CD4-positive, alpha-beta T cell (primary cell): ENCODE results near the gene PTPRF. TPM values are rescaled to one million over a fixed set of nuclear protein-coding genes. Genes with fewer than 3 reads are reported as not detected.

Source experiments
- ATAC-seq: fragments of 200-7000 bp; cut with Tn5 transposase; one replicate; pipeline ENCODE4 v1.10.0; 2022; ENCODE audit warnings: mild to moderate bottlenecking; ENCODE audit not compliant: poor library complexity
- CTCF ChIA-PET: fragments of 350-600 bp; sonication (Branson Sonifier 250); formaldehyde crosslinking; loops from one replicate; lab custom pipeline; 2021; ENCODE audit warnings: antibody characterized with exemption, inconsistent platforms; lab: Charles Lee
- POLR2A ChIA-PET: fragments of 350-600 bp; sonication (Branson Sonifier 250); formaldehyde crosslinking; loops from one replicate; lab custom pipeline; 2021; ENCODE audit warnings: antibody characterized with exemption, inconsistent platforms; lab: Charles Lee
- DNase-seq, 14 experiments: peaks; one replicate each; pipeline ENCODE4 v3.0.0-alpha.2; 2013 to 2020; ENCODE audit warnings: mixed read lengths in 2 of 14
- H3K27ac ChIP-seq, 2 donors: one replicate each; pipeline versions ENCODE4 v1.5.1 to v1.7.0; 2013; ENCODE audit warnings: low read length in 2 of 2, low read depth in 1 of 2, mild to moderate bottlenecking in 1 of 2
- H3K27me3 ChIP-seq, 2 experiments: 1 replicate in 1 of 2; 2 replicates in 1 of 2; pipeline versions ENCODE4 v1.6.1 to v1.7.0; 2013; ENCODE audit warnings: low read length in 2 of 2, control low read depth in 1 of 2, mild to moderate bottlenecking in 1 of 2, moderate library complexity in 1 of 2; ENCODE audit not compliant: insufficient read depth in 2 of 2, control insufficient read depth in 1 of 2
- H3K36me3 ChIP-seq: one replicate; pipeline ENCODE4 v1.6.1; 2013; ENCODE audit warnings: low read length, control low read depth; ENCODE audit not compliant: insufficient read depth
- H3K4me1 ChIP-seq: one replicate; pipeline ENCODE4 v1.6.1; 2013; ENCODE audit warnings: low read length, control low read depth; ENCODE audit not compliant: insufficient read depth
- H3K4me3 ChIP-seq: one replicate; pipeline ENCODE4 v1.5.1; 2013; ENCODE audit warnings: mild to moderate bottlenecking, low read length, moderate library complexity
- H3K9me3 ChIP-seq, 2 experiments: 1 replicate in 1 of 2; 2 replicates in 1 of 2; pipeline versions ENCODE4 v1.6.1 to v1.7.0; 2013; ENCODE audit warnings: low read length in 2 of 2, mild to moderate bottlenecking in 2 of 2, control low read depth in 1 of 2, moderate library complexity in 1 of 2; ENCODE audit not compliant: control insufficient read depth in 1 of 2, insufficient read depth in 1 of 2
- H3K27ac Mint-ChIP-seq: one replicate; pipeline ENCODE4 v1.8.0; 2020; ENCODE audit warnings: mixed read lengths
- H3K27me3 Mint-ChIP-seq: one replicate; pipeline ENCODE4 v1.8.0; 2021; ENCODE audit warnings: mixed read lengths
- H3K36me3 Mint-ChIP-seq: one replicate; pipeline ENCODE4 v1.8.0; 2021; ENCODE audit warnings: low read depth, mixed read lengths
- H3K4me1 Mint-ChIP-seq: one replicate; pipeline ENCODE4 v1.8.0; 2021; ENCODE audit warnings: low read depth, mixed read lengths
- H3K4me3 Mint-ChIP-seq: one replicate; pipeline ENCODE4 v1.8.0; 2020; ENCODE audit warnings: mild to moderate bottlenecking, mixed read lengths
- H3K9me3 Mint-ChIP-seq: one replicate; pipeline ENCODE4 v1.8.0; 2020; ENCODE audit warnings: mixed read lengths
- CTCF ChIP-seq: fragments of 200-600 bp; IDR thresholded peaks from one replicate; pipeline ENCODE4 v1.8.0; 2022; ENCODE audit warnings: antibody characterized with exemption, mild to moderate bottlenecking
- intact Hi-C, 2 experiments: fragments of 100-400 bp; cut with DNase I in 1 of 2; cut with micrococcal nuclease in 1 of 2; formaldehyde crosslinking; loops; one replicate each; pipeline versions ENCODE4 v1.15.1 to v1.9.0; 2023 to 2025; cut with DNase I, micrococcal nuclease
- total RNA-seq, 174 experiments: library from RNA in 2 of 174; stranded (reverse) in 2 of 174; gene quantifications; one replicate each; pipeline ENCODE4 v1.2.3 and lab custom pipeline; 2021 to 2026

The PTPRF gene
- total RNA-seq, 2 experiments from 2014 or later = 0.14 TPM

- peak overlapping the region; percentile 65 for H3K4me3 Mint-ChIP-seq
- ATAC-seq (peak; percentile 73), DNase-seq (peak; percentile 66 to 88 (median 75))
- intact Hi-C loops = loop anchor here (1.0 to 5.0 kb wide), 7 partner anchors 123 to 520 kb away; partner anchors contain the start of gene KDM4A (in 1 of the 2)
- Histone ChIP-seq H3K27me3 (peaks cover 23 to 29% of the 10 kb centered on the region in 2 experiments), H3K4me1 (peaks cover 14% of the 10 kb centered on the region), H3K9me3 (no peaks in the 10 kb centered on the region), H3K4me3 (no peak overlapping the region), H3K36me3 (no peaks in the 10 kb centered on the region), H3K27ac (no peak overlapping the region)
- H3K27ac Mint-ChIP-seq = no peak overlapping the region
- peaks cover 62% of the 10 kb centered on the region for H3K27me3 Mint-ChIP-seq
- H3K9me3 Mint-ChIP-seq = no peaks in the 10 kb centered on the region
- H3K4me1 Mint-ChIP-seq = peaks cover 29% of the 10 kb centered on the region
- CTCF ChIA-PET = interaction anchor here (1.3 to 1.6 kb wide), 3 partner anchors 406 to 519 kb away, joined by 3 to 8 read pairs (median 6); no protein-coding TSS in a partner anchor
- POLR2A ChIA-PET = interaction anchor here (0.7 kb wide), 1 partner anchor 121 kb away, joined by 3 read pairs; the partner anchor contains the start of gene KDM4A
- TF ChIP-seq CTCF = peak; percentile 93
- no peaks in the 10 kb centered on the region for H3K36me3 Mint-ChIP-seq
Measured at GRCh38 chr1:43529206-43529731, 1.4 kb upstream of the PTPRF start.

DNA sequence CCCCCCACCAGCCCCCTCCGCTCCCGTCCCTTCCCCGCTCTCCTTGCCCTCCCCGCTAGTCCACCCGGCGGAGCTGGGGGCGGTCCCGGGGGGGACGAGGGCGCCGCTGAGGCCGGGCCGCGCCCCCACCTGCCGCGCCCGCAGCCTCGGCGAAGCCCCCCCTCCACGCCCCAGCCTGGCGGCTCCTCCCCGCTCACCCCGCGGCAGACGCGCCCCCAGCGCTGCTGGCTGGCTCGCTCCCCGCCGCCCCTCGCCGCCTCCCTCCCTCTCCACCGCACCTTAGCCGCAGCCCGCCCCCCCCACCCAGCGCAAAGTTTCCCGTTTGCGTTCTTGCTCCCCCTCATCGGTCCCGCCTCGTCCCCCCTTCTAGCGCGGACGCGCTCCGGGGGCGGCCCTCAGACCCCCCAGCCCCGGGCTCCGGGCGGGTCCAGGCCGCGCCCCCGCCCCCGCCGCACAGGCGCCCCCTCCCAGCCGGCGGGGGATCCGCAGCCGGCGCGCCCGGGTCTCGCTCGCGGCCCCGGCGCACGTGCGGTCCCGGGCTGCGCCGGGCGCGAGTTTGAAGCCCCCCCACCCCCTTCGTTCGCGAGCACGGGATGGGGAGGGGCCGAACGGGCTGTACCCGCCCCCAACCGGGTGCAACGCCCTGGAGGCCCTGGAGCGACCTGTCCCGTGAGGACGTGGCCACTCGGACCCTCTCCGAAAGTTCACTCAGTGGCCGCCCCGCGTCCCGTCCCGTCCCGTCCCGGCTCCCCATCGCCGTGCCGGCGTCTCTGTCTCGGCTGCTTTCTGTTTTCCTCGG lies 623 bp downstream of the PTPRF start:
- Histone ChIP-seq H3K4me1 (peaks cover 14% of the 10 kb centered on the region), H3K4me3 (peak overlapping the region; percentile 38), H3K27ac (no peak overlapping the region), H3K9me3 (no peaks in the 10 kb centered on the region), H3K27me3 (peaks cover 23 to 29% of the 10 kb centered on the region in 2 experiments), H3K36me3 (no peaks in the 10 kb centered on the region)
- H3K4me1 Mint-ChIP-seq = peaks cover 29% of the 10 kb centered on the region
- H3K36me3 Mint-ChIP-seq = no peaks in the 10 kb centered on the region
- intact Hi-C loops = loop anchor here in 1 of 2 experiments (5.0 kb wide), 2 partner anchors 231 to 304 kb away; no protein-coding TSS in a partner anchor
- ChIA-PET POLR2A (no interaction called here), CTCF (no interaction called here)
- TF ChIP-seq CTCF = no peak
- peaks cover 53% of the 10 kb centered on the region for H3K27me3 Mint-ChIP-seq
- ATAC-seq = peak; percentile 49
- H3K27ac Mint-ChIP-seq = no peak overlapping the region
- peak in 4 of 14 experiments; percentile 16 to 54 (median 34) for DNase-seq
- H3K9me3 Mint-ChIP-seq = no peaks in the 10 kb centered on the region
- peak overlapping the region; percentile 88 for H3K4me3 Mint-ChIP-seq

DNA sequence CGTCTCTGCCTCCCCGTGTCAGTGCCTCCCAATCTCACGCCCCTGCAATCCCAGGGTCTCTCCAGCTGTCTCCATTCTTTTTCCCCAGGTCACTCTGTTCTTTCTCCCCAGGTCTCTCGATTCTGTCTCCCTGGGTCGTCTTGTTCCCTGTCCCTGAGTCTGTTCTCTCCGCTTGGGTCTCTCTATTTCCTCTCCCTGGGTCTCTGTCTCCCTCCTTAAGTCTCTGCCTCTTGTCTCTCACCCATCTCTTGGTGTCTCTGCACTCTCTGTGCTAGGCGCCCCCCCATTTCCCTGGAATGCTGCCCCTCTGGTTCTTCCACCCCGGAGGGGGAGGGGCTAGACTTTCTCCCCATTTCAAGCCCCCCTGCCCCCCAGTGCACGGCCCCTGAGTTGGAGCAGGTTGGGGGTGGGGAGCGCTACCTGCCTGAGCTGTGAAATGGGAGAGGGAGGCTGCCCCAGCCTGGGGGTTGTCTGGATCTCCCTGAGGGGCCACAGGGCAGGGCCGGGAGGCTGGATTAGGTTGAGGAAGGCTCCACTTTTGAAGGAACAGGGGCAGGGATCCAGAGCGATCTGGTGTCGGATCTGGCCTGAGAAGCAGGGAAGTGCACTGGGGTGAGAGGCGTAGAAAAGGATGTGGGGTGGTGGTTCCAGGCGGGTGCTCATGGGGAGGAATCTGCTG lies 1.4 kb downstream of the PTPRF start:
- Histone ChIP-seq H3K36me3 (no peaks in the 10 kb centered on the region), H3K4me3 (peak overlapping the region; percentile 38), H3K27me3 (peaks cover 23 to 29% of the 10 kb centered on the region in 2 experiments), H3K27ac (no peak overlapping the region), H3K9me3 (no peaks in the 10 kb centered on the region), H3K4me1 (peaks cover 14% of the 10 kb centered on the region)
- no peak for TF ChIP-seq CTCF
- intact Hi-C loops = loop anchor here in 1 of 2 experiments (5.0 kb wide), 2 partner anchors 230 to 305 kb away; no protein-coding TSS in a partner anchor
- ATAC-seq (no peak), DNase-seq (no peak)
- peaks cover 29% of the 10 kb centered on the region for H3K4me1 Mint-ChIP-seq
- no peaks in the 10 kb centered on the region for H3K36me3 Mint-ChIP-seq
- H3K27me3 Mint-ChIP-seq = peaks cover 48% of the 10 kb centered on the region
- peak overlapping the region; percentile 88 for H3K4me3 Mint-ChIP-seq
- no peak overlapping the region for H3K27ac Mint-ChIP-seq
- ChIA-PET POLR2A (no interaction called here), CTCF (no interaction called here)
- H3K9me3 Mint-ChIP-seq = no peaks in the 10 kb centered on the region
